Frontal cortex (tissue), 4 donors: ENCODE results near the gene RYR2. TPM values are rescaled to one million over a fixed set of nuclear protein-coding genes. Genes with fewer than 3 reads are reported as not detected.

Source experiments
- DNase-seq, 2 donors: peaks; one replicate each; pipeline ENCODE4 v3.0.0; 2012; ENCODE audit warnings: low spot score in 2 of 2
- FAIRE-seq: peaks from 2 replicates; lab custom pipeline; 2012; peaks lifted over from hg19 to GRCh38; lab: Jason Lieb, UNC
- total RNA-seq: library from RNA; depleted of rRNA; stranded (reverse); fragments of >200 nt; gene quantifications from one replicate; pipeline ENCODE4 v1.2.3, GENCODE V29; 2014
- donor health status: control.
- donor health status: control.
- donor health status: control.

RYR2 gene
- total RNA-seq, 1 donor from 2014 or later, result 29.8 TPM

DNA sequence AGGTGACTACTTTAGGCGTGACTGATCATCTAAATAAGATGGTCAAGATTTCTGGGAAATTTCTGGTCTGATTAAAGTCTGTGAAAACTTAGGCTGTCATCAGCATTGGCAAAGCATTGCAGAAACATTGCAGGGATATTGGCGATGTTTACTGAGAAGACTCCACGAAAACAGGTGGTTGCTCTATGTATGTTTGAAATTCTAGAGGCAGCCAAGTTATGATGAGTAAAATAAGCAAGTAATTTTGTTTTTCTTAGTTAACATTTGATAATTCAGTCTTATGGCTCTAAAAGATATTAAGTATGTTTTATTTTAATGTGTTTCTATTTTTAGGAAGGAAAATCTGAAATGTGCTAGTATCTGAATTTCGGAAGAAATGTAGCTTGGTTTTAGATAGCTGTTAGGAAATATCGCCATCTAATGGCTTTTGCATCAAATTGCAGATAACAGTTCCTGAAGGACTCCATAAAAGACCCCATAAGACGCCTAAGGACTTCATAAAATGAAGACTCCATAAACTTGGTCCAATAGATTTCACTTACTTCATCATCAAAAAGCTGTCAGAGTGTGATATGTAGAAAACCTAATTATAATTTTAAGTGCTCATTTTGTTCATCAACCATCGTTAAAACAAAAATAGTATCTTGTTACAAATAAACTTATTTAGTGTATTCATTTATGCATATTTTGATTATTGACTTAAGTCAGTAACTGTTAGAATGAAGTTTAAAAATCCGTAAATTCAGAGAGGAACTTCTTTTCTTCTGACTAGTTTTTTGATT lies 344.6 kb downstream of the RYR2 start:
- no peak for DNase-seq
- FAIRE-seq, result peak; percentile 51

DNA sequence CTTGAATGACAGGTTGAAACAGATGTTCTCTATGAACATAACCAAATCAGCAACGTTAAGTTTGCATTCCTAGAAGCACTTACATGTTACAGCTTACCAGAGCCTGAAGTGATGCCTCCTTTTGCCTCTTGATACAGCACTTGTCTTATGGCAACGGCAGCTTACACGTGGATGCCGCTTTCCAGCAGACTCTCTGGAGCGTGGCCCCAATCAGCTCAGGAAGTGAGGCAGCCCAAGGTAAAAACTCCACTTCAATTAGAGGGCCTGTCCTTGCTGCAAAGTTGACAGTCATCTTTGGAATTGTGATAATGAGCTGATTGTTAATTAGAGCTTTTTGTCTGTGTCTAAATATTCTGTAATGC lies 345.1 kb downstream of the RYR2 start:
- FAIRE-seq (no peak), DNase-seq (no peak)

DNA sequence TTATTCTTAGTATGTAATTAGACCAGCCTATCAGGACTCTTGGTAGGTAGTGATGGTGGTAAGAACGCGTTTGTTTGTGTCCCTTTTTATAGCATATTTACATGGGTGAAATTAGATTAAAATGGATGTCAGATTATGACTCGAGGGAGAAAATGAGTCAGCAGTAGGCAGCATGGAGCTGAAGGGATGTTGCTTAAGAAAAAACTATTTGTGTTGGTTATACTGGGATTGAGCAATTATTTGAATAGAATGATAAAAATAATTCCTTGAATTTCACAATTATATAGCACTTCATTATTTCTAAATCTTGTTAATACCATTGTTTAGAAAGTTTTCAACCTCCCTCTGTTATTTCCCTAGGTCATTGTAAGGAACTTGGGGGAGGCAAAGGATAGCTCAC lies 348.8 kb downstream of the RYR2 start:
- FAIRE-seq, result no peak

DNA sequence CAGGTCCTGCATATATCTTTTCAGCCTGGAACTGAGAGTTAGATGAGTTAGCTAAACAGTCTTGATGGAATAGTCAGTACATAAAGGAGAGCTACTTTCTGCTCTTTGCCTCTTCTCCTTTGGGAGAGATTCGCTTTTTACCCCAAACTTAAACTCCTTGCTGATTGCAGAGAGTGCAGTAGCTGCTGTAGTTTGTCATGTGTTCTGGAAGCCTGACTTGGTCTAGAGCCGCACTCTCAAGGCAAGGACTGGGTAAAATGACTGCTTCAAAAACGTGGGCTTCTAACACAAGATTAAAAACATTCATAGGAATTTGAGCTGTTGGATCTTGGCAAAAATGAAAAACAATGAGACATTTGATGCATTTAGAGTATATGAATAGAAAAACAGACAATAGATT lies 351.6 kb downstream of the RYR2 start:
- no peak for FAIRE-seq
- no peak for DNase-seq

More for the DNA sequence above, 348.8 kb downstream of the RYR2 start:
- no peak for DNase-seq

- DNase-seq, result no peak
- FAIRE-seq, result no peak
Measured at GRCh38 chr1:237394281-237394680, 352.3 kb downstream of the RYR2 start.

- FAIRE-seq (no peak), DNase-seq (no peak)
Measured at GRCh38 chr1:237396426-237396825, 354.4 kb downstream of the RYR2 start.

DNA sequence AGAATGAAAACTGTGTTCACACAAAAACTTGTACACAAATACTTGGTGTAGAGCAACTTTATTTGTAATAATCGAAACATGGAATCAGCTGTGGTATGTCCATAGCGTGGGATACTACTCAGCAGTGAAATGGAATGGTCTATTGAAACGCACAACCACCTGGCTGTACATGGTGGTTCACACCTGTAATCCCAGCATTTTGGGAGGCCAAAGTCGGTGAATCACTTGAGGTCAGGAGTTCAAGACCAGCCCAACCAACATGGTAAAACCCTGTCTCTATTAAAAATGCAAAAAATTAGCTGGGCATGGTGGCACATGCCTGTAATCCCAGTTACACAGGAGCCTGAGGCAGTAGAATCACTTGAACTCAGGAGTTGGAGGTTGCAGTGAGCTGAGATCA lies 356.8 kb downstream of the RYR2 start:
- FAIRE-seq (no peak), DNase-seq (no peak)

DNA sequence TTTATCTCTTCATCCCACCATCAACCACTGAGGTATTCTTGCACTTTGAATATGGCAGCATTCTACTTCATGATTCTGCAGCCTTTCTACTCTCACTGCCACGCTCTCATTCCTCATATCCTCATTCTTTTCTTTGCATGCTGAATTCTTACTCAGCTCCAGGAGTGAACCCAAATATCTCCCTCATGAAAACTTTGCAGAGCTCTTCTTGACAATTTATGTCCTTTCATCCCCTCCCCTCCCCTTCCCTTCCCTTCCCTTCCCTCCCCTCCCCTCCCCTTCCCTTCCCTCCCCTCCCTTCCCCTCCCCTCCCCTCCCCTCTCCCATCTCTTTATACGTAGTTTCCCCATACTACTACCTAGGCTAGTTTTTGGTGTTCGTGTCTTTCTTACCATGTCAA lies 363.9 kb downstream of the RYR2 start:
- FAIRE-seq (no peak), DNase-seq (no peak)

DNA sequence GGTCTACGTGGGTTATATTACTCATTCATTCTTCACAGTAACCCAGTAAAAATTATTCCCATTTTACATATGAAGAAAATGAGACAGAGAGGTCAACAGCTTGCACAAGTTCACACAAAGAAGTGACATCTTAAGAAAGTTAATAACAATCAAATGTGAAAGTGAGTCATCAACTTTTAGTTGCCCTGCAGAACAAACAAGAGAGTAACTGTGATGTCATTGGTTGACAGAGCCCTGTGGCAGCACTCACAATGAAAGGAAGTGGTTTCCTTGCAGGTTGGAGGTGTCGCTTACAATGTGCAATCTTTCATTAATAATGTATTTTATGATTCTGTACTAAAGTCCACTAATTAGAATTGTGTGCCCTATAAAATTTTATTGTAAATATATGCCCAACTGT lies 369.6 kb downstream of the RYR2 start:
- FAIRE-seq, result no peak
- DNase-seq, result no peak

- no peak for DNase-seq
- FAIRE-seq, result no peak
Measured at GRCh38 chr1:237416924-237417655, 375.1 kb downstream of the RYR2 start.

- no peak for FAIRE-seq
Measured at GRCh38 chr1:237428809-237429208, 386.8 kb downstream of the RYR2 start.

GRCh38 chr1:237429252-237429651 lies 387.3 kb downstream of the RYR2 start:
- DNase-seq (no peak), FAIRE-seq (no peak)

More at GRCh38 chr1:237428809-237429208, 386.8 kb downstream of the RYR2 start:
- no peak for DNase-seq

DNA sequence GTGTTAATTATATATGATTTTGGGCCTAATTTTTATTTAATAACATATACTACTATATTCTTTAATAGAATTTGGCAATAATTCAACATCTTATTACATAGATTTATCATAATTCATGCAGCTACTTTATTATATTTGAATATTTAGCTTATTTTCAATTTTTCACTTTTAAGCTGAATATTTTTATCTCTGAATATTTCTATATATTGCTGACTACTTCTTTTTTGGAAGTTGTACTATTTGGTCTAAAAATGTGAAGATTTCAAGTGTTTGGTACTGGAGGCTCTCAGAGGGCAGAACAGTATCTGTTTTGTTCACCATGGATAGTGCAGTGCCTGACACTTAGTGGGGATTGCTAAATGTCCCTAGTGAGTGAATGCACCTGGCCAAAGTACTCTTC lies 389.5 kb downstream of the RYR2 start:
- no peak for DNase-seq
- FAIRE-seq, result no peak

GRCh38 chr1:237440346-237440745 lies 398.4 kb downstream of the RYR2 start:
- no peak for FAIRE-seq
- DNase-seq, result no peak

DNA sequence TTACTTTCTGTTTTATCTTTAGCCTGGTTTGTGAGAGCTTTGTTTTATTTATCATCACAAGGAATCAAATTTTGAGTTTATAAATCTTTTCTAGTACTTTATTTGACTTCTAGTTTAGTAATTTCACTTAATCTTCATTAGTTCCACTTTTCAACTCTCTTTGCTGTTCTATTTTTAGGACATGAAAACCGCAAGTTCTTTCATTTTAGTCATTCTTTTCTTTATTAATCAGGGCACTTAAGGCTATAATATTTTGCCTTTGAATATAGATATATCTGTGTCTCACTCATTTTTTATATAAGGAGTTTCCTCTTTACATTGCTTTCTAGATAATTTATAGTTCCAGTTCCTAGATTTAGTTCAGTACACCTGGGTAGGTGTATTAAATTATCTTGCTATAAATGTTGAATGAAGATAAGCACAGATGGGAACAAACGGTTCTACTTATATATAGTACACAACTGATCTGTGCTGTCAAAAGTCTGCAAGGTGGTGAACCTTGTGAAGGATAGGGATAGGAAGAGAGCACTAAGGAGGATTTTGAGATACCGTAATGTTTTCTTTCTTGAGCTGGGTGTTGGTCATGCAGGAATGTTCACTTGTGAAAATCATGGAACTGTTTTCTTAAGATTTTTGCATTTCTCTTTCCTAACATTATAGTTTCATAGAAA lies 402.3 kb downstream of the RYR2 start:
- DNase-seq (no peak), FAIRE-seq (no peak)

GRCh38 chr1:237448042-237448441 lies 406.1 kb downstream of the RYR2 start:
- FAIRE-seq, result no peak
- no peak for DNase-seq

GRCh38 chr1:237457573-237457972 lies 415.6 kb downstream of the RYR2 start:
- FAIRE-seq, result no peak
- DNase-seq, result no peak

- no peak for FAIRE-seq
- DNase-seq, result no peak
Measured at GRCh38 chr1:237467320-237467719, 425.3 kb downstream of the RYR2 start.

DNA sequence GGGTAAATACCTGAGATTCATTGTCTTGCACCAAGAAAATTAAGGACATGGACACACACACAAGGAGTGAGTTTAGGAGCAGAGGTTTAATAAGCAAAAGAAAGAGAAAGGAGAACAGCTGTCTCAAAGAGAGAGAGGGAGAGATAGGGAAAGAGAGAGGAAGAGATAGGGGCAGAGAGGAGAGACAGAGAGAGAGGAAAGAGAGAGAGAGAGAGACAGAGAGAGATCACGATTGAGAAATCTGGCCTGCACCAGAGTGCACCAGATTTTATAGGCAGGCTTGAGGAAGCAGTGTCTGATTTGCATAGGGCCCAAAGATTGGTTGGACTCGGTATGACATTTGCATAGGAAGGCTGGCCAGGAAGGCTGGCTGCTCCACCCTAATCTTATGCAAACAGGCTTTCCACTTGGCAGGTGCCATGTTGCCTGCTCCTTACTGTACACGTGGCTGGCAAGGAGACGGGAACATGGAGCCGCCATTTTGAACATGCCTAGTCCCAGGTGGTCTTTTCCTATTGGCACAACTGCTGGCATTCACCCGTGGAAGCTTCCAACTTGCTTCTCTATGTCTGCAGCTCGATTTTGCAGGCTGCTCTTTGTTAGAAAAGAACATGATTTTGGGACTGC lies 428.8 kb downstream of the RYR2 start:
- DNase-seq, result no peak
- FAIRE-seq, result no peak

GRCh38 chr1:237471377-237471776 lies 429.4 kb downstream of the RYR2 start:
- FAIRE-seq (no peak), DNase-seq (no peak)

DNA sequence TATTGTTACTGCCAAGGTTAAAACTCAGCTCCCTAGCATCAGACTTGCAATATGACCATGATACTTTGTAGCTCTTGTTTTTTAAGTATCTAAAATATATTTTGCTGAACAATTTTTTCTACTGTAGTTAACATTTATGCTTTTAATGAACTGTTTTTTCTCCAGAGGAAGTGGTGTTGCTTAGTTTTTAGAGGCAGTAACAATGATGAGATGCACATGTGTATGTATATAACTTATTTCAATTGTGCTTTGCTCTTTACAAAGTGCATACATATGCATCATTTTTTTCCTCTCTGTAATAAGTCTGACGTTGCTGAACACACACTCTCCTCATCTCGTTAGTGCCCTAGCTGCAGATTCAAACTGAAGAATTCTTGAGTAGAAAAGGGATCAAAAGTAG lies 430.0 kb downstream of the RYR2 start:
- DNase-seq, result no peak
- FAIRE-seq, result no peak
